ENCODE measurements around the gene ZDHHC9.

Gene ZDHHC9

DNA sequence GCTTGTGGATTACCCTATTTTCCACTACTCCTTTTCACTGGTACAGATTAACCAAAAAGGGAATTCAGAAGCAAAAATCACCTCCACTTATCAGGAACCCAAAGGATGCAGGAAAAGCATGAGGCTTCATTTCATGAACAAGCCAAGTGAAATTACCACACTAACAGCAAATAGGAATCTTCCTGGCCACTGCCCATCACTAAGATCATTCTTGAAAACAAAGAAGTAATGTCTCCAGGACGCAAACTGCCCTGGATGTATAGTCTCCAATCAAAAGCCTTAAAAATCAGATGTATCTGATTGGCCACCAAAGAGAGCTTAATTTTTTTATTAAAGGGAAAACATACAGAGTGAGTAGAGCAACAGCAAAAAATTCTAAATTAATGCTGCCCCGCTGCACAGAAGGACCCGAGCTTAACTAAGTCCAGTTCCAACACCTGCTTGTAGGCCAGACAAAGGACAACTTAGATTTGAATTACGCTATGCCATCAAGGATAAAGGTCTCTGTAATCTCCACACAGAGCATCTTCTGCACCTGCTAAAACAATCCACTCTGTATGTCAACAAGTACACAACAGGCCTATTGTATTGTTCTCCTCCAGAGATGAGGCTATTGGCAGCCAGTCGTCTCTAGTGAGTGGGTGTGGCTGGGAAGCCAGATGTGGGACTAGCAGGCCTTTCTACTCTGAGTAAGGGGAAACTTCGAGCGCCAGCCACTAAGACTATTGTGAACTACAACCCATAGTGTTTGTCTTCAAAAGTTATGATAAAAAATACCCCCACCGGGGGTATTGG lies 12.4 kb downstream of the ZDHHC9 start:
- Mint-ChIP-seq H3K27ac (no peak overlapping the region), H3K27me3 (no peaks in the 10 kb centered on the region)
- ATAC-seq: no peak

DNA sequence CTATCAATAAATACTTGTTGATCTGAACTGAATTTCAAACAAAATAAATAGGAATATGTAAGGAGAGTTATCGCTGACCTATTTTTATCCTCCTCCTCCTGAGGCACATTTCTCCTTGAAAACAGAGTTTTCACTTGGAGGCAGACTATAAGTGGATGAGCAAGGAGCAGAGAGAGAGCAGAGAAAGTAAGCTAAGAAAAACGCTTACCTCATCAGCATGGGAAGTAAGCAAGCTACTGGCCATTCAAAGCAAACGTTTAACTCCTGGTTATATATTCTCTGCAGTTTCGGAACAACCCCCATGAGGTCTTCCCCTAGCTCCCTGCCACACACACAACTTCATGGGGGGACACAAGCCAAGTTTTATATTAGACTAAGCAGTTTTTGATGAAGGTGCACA lies 13.2 kb downstream of the ZDHHC9 start:
- H3K27me3 Mint-ChIP-seq: no peaks in the 10 kb centered on the region
- no peaks in the 10 kb centered on the region for H3K9me3 Mint-ChIP-seq
- DNase-seq (no peak), ATAC-seq (no peak)
- no peak overlapping the region for H3K4me3 Mint-ChIP-seq
- H3K27ac Mint-ChIP-seq: no peak overlapping the region
- no peaks in the 10 kb centered on the region for H3K4me1 Mint-ChIP-seq

More for the DNA sequence above, 12.4 kb downstream of the ZDHHC9 start:
- Mint-ChIP-seq H3K4me1 (no peaks in the 10 kb centered on the region), H3K4me3 (no peak overlapping the region), H3K9me3 (no peaks in the 10 kb centered on the region)
- DNase-seq: no peak

DNA sequence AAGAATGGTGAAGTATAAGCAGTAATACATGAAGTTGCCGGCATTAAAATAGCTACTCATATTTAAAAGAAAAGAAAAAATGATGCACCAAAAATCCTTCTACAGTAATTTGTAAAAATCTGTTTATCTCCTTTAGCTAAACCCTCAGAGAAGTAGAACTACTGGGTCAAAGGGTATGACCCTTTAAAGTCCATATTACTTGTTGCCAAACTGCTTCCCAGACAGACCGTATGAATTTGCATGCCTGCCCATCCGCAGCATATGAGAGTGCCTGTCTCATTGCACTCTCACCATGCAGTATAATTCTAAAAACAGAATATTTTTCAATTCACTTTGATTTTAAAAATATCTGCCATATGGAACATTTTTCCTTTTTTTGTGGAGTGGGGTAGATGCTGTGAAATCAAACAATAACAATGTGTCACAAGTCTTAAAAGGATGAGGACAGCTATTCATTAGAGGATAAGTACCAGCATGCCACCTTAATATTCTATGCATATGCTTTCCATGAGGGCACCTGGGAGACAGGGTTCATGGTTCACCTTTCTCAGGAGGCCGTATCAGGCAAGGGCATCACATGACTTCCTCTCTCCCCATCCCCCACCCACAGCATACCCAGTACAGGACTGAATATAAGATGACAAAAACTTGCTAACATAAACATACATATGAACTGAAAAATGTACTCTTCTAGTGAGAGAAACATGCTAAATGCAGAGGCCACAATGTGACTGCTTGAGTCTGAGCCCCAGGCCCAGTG lies 17.8 kb downstream of the ZDHHC9 start:
- no peak overlapping the region for H3K4me3 Mint-ChIP-seq

DNA sequence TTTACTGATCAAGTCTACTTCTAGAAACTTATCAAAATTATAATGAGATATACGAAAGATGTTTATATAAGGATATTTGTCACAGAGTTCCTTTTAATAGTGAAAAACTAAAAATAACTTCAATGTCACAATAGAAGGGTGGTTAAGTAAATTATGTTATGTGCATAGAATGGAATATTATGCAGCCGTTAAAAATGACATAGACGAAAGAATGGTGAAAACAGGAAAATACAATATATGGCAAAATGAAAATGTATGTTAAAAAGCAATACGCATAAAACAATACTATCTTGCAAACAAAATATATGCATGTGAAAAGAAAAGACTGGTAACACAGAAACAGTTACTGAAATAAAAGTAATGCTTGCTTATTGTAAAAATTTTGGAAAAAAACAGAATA lies 19.1 kb downstream of the ZDHHC9 start:
- no peaks in the 10 kb centered on the region for H3K27me3 Mint-ChIP-seq
- peak overlapping the region in 1 of 2 donors; percentile 83 for H3K27ac Mint-ChIP-seq
- peaks cover 6% of the 10 kb centered on the region for H3K4me1 Mint-ChIP-seq
- H3K9me3 Mint-ChIP-seq: no peaks in the 10 kb centered on the region
- DNase-seq: no peak
- no peak for ATAC-seq
- no peak overlapping the region for H3K4me3 Mint-ChIP-seq

More for the DNA sequence above, 17.8 kb downstream of the ZDHHC9 start:
- Mint-ChIP-seq H3K4me1 (peaks cover 6% of the 10 kb centered on the region), H3K27me3 (no peaks in the 10 kb centered on the region), H3K9me3 (no peaks in the 10 kb centered on the region), H3K27ac (peak overlapping the region in 1 of 2 donors; percentile 61)
- no peak for DNase-seq
- ATAC-seq: no peak

- H3K9me3 Mint-ChIP-seq: no peaks in the 10 kb centered on the region
- H3K27ac Mint-ChIP-seq: peak overlapping the region; percentile 82 to 91
- peak overlapping the region; percentile 44 to 49 for H3K4me3 Mint-ChIP-seq
- no peaks in the 10 kb centered on the region for H3K27me3 Mint-ChIP-seq
- H3K4me1 Mint-ChIP-seq: peaks cover 6% of the 10 kb centered on the region
- peak in 1 of 2 donors; percentile 10 for DNase-seq
- peak; percentile 55 for ATAC-seq
Measured at GRCh38 chrX:129823522-129823921, 20.2 kb downstream of the ZDHHC9 start.

DNA sequence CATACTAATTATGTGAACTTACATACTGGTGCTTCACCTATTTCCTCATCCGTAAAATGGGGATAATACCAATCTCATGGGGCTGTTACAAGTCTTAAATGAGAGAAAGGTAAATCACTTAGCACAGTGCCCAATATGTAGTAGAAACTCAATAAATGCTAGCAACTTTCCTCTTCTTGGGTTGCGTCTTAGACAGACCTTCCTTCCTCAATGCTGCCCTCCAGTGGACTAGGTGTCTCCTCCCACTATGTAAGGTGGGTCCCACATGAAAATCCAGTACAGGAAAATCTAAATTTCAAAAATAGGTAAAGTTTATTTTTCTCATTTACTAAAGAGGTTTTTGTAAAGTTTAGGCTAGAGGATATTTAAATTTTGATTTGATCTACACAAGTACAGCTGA lies 20.6 kb downstream of the ZDHHC9 start:
- Mint-ChIP-seq H3K4me3 (no peak overlapping the region), H3K9me3 (no peaks in the 10 kb centered on the region), H3K27me3 (no peaks in the 10 kb centered on the region), H3K27ac (peak overlapping the region in 1 of 2 donors; percentile 91), H3K4me1 (peaks cover 6% of the 10 kb centered on the region)
- ATAC-seq (peak; percentile 83), DNase-seq (peak; percentile 19 to 37)

DNA sequence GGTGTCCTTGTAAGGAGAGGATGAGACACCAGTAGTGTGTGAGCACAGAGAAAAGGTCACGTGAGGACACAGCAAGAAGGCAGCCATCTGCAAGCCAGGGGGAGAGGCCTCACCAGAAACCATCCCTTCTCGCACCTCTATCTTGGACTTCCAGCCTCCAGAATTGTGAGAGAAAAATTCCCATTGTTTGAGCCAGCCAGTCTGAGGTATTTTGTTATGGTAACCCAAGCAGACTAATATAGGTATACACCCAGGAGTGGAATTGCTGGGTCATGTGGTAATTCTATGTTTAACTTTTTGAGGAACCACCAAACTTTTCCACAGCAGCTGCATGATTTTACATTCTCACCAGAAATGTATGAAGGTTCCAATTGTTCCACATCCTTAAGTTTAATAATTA lies 25.6 kb downstream of the ZDHHC9 start:
- no peak overlapping the region for H3K4me3 Mint-ChIP-seq
- DNase-seq: no peak
- H3K4me1 Mint-ChIP-seq: no peaks in the 10 kb centered on the region
- H3K27ac Mint-ChIP-seq: no peak overlapping the region
- no peaks in the 10 kb centered on the region for H3K9me3 Mint-ChIP-seq
- no peak for ATAC-seq
- no peaks in the 10 kb centered on the region for H3K27me3 Mint-ChIP-seq

GRCh38 chrX:129813662-129814368 lies 29.9 kb downstream of the ZDHHC9 start:
- H3K4me3 Mint-ChIP-seq: no peak overlapping the region
- ATAC-seq (no peak), DNase-seq (no peak)
- no peaks in the 10 kb centered on the region for H3K9me3 Mint-ChIP-seq
- H3K4me1 Mint-ChIP-seq: peaks cover 9% of the 10 kb centered on the region
- no peak overlapping the region for H3K27ac Mint-ChIP-seq
- H3K27me3 Mint-ChIP-seq: no peaks in the 10 kb centered on the region

DNA sequence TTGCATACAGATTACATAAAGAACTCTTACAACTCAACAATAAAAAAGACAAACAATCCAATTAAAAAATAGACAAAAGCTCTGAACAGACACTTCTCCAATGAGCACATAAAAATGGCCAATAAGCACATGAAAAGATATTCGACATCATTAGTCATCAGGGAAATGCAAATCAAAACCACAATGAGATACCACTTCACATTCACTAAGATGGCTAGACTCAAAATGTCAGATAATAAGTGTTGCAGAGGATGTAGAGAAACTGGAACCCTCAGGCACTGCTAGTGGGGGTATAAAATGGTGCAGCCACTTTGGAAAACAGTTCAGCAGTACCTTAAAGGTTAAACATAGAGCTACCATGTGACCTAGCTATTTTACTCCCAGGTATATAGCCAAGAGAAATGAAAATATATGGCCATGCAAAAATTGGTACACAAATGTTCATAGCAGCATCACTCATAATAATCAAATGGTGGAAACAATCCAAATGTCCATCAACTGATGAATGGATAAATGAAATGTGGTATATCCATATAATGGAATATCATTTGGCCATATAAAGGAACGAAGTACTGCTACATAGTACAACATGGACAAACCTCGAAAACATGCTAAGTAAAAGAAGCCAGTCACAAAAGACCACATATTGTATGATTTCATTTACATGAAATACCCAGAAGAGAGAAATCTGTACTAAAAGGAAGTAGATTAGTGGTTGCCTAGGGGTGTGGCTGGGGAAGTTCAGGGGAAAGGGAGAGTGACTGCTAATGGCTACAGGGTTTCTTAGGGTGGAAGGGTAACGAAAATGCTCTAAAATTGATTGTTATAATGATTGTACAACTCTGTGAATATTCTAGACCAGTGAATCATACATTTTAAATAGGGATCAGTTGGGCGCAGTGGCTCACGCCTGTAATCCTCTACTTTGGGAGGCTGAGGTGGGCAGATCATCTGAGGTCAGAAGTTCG lies 34.6 kb downstream of the ZDHHC9 start:
- no peaks in the 10 kb centered on the region for H3K27me3 Mint-ChIP-seq
- DNase-seq: no peak
- H3K9me3 Mint-ChIP-seq: no peaks in the 10 kb centered on the region
- ATAC-seq: peak; percentile 81
- peak overlapping the region; percentile 5 to 37 for H3K4me3 Mint-ChIP-seq
- H3K27ac Mint-ChIP-seq: peak overlapping the region; percentile 13 to 60
- peaks cover 23% of the 10 kb centered on the region for H3K4me1 Mint-ChIP-seq

DNA sequence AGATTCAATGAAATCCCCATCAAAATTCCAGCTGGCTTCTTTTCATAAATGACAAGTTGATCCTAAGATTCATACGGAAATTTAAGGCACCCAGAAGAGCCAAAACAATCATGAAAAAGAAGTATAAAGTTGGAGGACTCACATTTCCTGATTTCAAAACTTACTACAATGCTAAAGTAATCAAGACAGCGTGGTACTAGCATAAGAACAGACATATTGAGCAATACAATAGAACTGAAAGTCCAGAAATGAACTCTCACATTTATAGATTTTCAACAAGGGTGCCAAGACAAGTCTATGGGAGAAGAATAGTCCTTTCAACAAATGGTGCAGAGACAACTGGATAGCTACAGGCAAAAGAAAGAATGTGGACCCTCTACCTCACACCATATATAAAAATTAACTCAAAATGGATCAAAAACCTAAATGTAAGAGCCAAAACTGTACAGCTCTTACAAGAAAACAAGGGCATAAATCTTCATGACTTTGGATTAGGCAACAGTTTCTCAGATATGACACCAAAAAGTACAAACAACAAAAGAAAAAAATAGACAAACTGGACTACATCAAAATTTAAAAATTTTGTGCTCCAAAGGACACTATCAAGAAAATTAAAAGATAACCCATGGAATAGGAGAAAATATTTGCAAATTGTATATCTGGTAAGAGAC lies 35.4 kb downstream of the ZDHHC9 start:
- peaks cover 28% of the 10 kb centered on the region for H3K4me1 Mint-ChIP-seq
- peak overlapping the region; percentile 5 to 37 for H3K4me3 Mint-ChIP-seq
- ATAC-seq (no peak), DNase-seq (no peak)
- no peak overlapping the region for H3K27ac Mint-ChIP-seq
- no peaks in the 10 kb centered on the region for H3K27me3 Mint-ChIP-seq
- no peaks in the 10 kb centered on the region for H3K9me3 Mint-ChIP-seq

DNA sequence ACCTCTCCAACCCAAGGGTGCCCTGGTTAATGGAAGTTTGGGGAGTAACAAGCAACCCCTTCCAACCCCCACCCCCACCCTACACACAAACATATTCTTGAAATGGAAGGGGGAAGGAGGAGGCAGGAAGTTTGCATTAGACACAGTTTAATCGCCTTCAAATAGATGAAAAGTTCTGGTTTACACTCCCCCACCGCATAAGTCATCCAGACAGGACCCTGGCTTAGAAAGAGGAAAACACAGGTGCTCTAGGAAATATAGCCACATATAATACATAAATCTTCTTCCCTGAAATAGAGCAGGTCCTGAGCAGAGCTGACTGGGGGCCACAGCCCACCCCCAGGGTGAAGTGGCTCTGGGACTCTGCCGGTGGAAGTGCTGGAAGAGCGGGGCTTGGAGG lies 38.9 kb downstream of the ZDHHC9 start:
- no peak for DNase-seq
- ATAC-seq: no peak
- Mint-ChIP-seq H3K27ac (no peak overlapping the region), H3K4me3 (no peak overlapping the region), H3K4me1 (peaks cover 33% of the 10 kb centered on the region), H3K9me3 (no peaks in the 10 kb centered on the region), H3K27me3 (no peaks in the 10 kb centered on the region)

- no peaks in the 10 kb centered on the region for H3K9me3 Mint-ChIP-seq
- no peaks in the 10 kb centered on the region for H3K27me3 Mint-ChIP-seq
- DNase-seq (no peak), ATAC-seq (no peak)
- H3K4me1 Mint-ChIP-seq: peaks cover 32% of the 10 kb centered on the region
- no peak overlapping the region for H3K4me3 Mint-ChIP-seq
- no peak overlapping the region for H3K27ac Mint-ChIP-seq
Measured at GRCh38 chrX:129802863-129803262, 40.8 kb downstream of the ZDHHC9 start.

DNA sequence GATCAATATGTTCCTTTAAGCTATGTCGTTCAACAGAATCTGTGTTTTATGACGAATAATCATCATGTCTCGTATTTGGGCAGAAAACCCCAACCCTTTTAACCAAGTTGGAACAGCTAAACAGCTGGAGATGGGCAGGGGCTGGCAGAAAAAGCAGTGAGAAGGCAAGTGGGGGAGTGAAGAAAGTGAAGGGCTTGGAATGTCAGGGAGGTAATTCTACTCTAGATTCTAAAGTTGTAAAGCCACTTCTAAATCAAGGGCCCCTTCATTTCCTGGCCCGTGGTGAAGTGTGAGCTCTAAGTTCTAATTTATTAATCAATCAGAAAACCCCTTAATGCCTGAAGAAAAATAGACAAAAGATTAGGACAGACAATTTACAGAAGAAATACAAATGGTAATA lies 43.5 kb downstream of the ZDHHC9 start:
- Mint-ChIP-seq H3K4me1 (peaks cover 46% of the 10 kb centered on the region), H3K9me3 (no peaks in the 10 kb centered on the region), H3K4me3 (no peak overlapping the region), H3K27ac (no peak overlapping the region), H3K27me3 (no peaks in the 10 kb centered on the region)
- DNase-seq (no peak), ATAC-seq (no peak)

DNA sequence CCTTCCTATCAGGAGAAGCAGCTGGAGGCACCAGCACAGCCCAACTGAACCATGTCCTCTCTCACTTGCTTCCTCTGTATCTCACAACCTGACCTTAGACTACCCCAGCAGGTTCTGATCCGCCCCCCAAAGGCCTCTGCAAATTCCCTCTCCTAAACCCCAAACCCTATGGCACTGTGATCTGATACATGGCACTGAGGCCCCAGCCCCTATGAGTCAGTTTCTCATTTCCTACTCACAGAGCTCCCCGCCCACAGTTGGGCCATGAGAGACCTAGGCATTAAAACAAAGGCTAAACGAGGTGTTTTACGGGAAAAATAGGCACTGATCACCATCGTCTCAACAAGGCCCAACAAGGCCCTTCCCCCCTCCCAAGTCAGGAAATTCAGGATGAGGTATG lies 44.8 kb downstream of the ZDHHC9 start:
- Mint-ChIP-seq H3K4me3 (peak overlapping the region in 1 of 2 donors; percentile 15), H3K27me3 (no peaks in the 10 kb centered on the region), H3K9me3 (no peaks in the 10 kb centered on the region), H3K27ac (peak overlapping the region in 1 of 2 donors; percentile 34), H3K4me1 (peaks cover 51% of the 10 kb centered on the region)
- DNase-seq (peak in 1 of 2 donors; percentile 37), ATAC-seq (peak; percentile 91)

Measured in stimulated activated naive CD8-positive, alpha-beta T cell treated with anti-CD3 and anti-CD28 coated beads, Interleukin-15, amount 100 ng/mL, for 72 hours (primary cell).